SIG-M5 treated with dmso at 0.1 percent for 504 hours (cell line): Measurements from ENCODE around the gene CDC42.

Experiments
- DNase-seq: peaks from one replicate; lab custom pipeline; 2025; ENCODE audit not compliant: unreplicated experiment; lab: John Stamatoyannopoulos, UW

CDC42 gene

GRCh38 chr1:22105611-22106207 lies 53.2 kb downstream of the CDC42 start:
- DNase-seq: peak; percentile 54

GRCh38 chr1:22107126-22107525 lies 54.6 kb downstream of the CDC42 start:
- no peak for DNase-seq

- DNase-seq: no peak
Observed at GRCh38 chr1:22108339-22109105, 56.0 kb downstream of the CDC42 start.

GRCh38 chr1:22110016-22110415 lies 57.5 kb downstream of the CDC42 start:
- DNase-seq: no peak

- no peak for DNase-seq
Observed at GRCh38 chr1:22111115-22111514, 58.6 kb downstream of the CDC42 start.

- no peak for DNase-seq
Observed at GRCh38 chr1:22111620-22112019, 59.1 kb downstream of the CDC42 start.

GRCh38 chr1:22112554-22112953 lies 60.0 kb downstream of the CDC42 start:
- no peak for DNase-seq

- DNase-seq: no peak
Observed at GRCh38 chr1:22114083-22115012, 61.8 kb downstream of the CDC42 start.

GRCh38 chr1:22115286-22115685 lies 62.8 kb downstream of the CDC42 start:
- no peak for DNase-seq

- no peak for DNase-seq
Observed at GRCh38 chr1:22117238-22117637, 64.7 kb downstream of the CDC42 start.

GRCh38 chr1:22117851-22118250 lies 65.3 kb downstream of the CDC42 start:
- no peak for DNase-seq

GRCh38 chr1:22118291-22118992 lies 65.9 kb downstream of the CDC42 start:
- no peak for DNase-seq

- no peak for DNase-seq
Observed at GRCh38 chr1:22119626-22120468, 67.3 kb downstream of the CDC42 start.

- no peak for DNase-seq
Observed at GRCh38 chr1:22120469-22120790, 67.9 kb downstream of the CDC42 start.

GRCh38 chr1:22121421-22121911 lies 69.0 kb downstream of the CDC42 start:
- DNase-seq: no peak

- no peak for DNase-seq
Observed at GRCh38 chr1:22122273-22123070, 70.0 kb downstream of the CDC42 start.

GRCh38 chr1:22123071-22123390 lies 70.5 kb downstream of the CDC42 start:
- DNase-seq: no peak

GRCh38 chr1:22123901-22124404 lies 71.4 kb downstream of the CDC42 start:
- DNase-seq: no peak

- no peak for DNase-seq
Observed at GRCh38 chr1:22124592-22125229, 72.2 kb downstream of the CDC42 start.
